Kidney (tissue), 14 donors: ENCODE data around the gene ATG16L2. TPM values are rescaled to one million over a fixed set of nuclear protein-coding genes. Genes with fewer than 3 reads are reported as not detected.

Source experiments
- DNase-seq, 5 donors: peaks; one replicate each; pipeline ENCODE4 v3.0.0-alpha.2; 2013 to 2020
- FAIRE-seq: peaks from 2 replicates; lab custom pipeline; 2012; peaks lifted over from hg19 to GRCh38; lab: Jason Lieb, UNC
- H3K27ac ChIP-seq, 2 donors: one replicate each; pipeline ENCODE4 v1.7.0; 2013; ENCODE audit warnings: low read depth in 2 of 2, low read length in 2 of 2, inconsistent platforms in 1 of 2
- H3K27me3 ChIP-seq: one replicate; pipeline ENCODE4 v1.7.1; 2013; ENCODE audit warnings: low read length, inconsistent platforms; ENCODE audit not compliant: control insufficient read depth, insufficient read depth
- H3K36me3 ChIP-seq, 3 donors: one replicate each; pipeline versions ENCODE4 v1.7.0 to v1.7.1; 2013; ENCODE audit warnings: low read length in 3 of 3, control low read depth in 1 of 3, inconsistent platforms in 1 of 3; ENCODE audit not compliant: insufficient read depth in 3 of 3, control insufficient read depth in 2 of 3
- H3K4me1 ChIP-seq, 3 donors: one replicate each; pipeline versions ENCODE4 v1.7.0 to v1.7.1; 2013; ENCODE audit warnings: low read length in 3 of 3, inconsistent platforms in 1 of 3, low read depth in 1 of 3; ENCODE audit not compliant: control insufficient read depth in 2 of 3, insufficient read depth in 2 of 3
- H3K4me3 ChIP-seq, 3 donors: one replicate each; pipeline versions ENCODE4 v1.7.0 to v1.8.1; 2013; ENCODE audit warnings: low read length in 3 of 3, control low read depth in 1 of 3, inconsistent platforms in 1 of 3
- H3K9ac ChIP-seq, 3 donors: one replicate each; pipeline versions ENCODE4 v1.7.0 to v1.7.1; 2013; ENCODE audit warnings: low read length in 3 of 3, control low read depth in 1 of 3, inconsistent platforms in 1 of 3
- H3K9me3 ChIP-seq, 3 donors: one replicate each; pipeline versions ENCODE4 v1.7.0 to v1.7.1; 2013; ENCODE audit warnings: low read length in 3 of 3, control low read depth in 1 of 3, inconsistent platforms in 1 of 3; ENCODE audit not compliant: control insufficient read depth in 2 of 3, insufficient read depth in 1 of 3
- CTCF ChIP-seq: IDR thresholded peaks from 3 replicates; pipeline ENCODE4 v1.5.1; 2012; ENCODE audit warnings: mild to moderate bottlenecking, moderate library complexity, borderline replicate concordance; ENCODE audit not compliant: insufficient read depth; ENCODE audit errors: extremely low read depth
- intact Hi-C: fragments of 100-400 bp; cut with DNase I; formaldehyde crosslinking; loops from one replicate; pipeline ENCODE4 v1.11.1; 2022
- polyA plus RNA-seq: library from polyadenylated mRNA; stranded (reverse); fragments of 350-450 nt; fragmentation: Illumina TruSeq; extraction: RNeasy Lipid Tissue Mini Kit (QIAGEN cat#74804); gene quantifications from one replicate; pipeline ENCODE4 v1.2.3, GENCODE V29; 2014; ENCODE audit warnings: low read depth, low replicate concordance; ENCODE audit not compliant: insufficient read depth
- total RNA-seq: library from RNA; stranded (reverse); fragmentation: NEBNext Ultra II Directional; extraction: Animal tissue kit (Norgen Biotek cat#: 25700); gene quantifications from one replicate; pipeline ENCODE4 v1.2.1, GENCODE V29; 2021
- donor health status: control.
- donor health status: control.
- donor health status: control.
- donor health status: control.
- donor health status: control.
- donor health status: DM: yes; HTN: yes; CAD: no.
- donor health status: Normal renal cell carcinoma (clear cell type).

ATG16L2 gene
- total and polyA plus RNA-seq, 2 donors from 2014 or later, result 16.1 to 38.6 TPM

GRCh38 chr11:72823105-72823804 lies 9.0 kb downstream of the ATG16L2 start:
- intact Hi-C loops, result no loop called here
- no peaks in the 10 kb centered on the region for H3K9me3 ChIP-seq
- H3K4me3 ChIP-seq, result no peak overlapping the region
- TF ChIP-seq CTCF, result no peak
- H3K27me3 ChIP-seq, result no peaks in the 10 kb centered on the region
- peaks cover 0 to 6% (median 4%) of the 10 kb centered on the region in 3 donors for H3K36me3 ChIP-seq
- FAIRE-seq, result no peak
- no peak overlapping the region for H3K9ac ChIP-seq
- no peak for DNase-seq
- H3K27ac ChIP-seq, result no peak overlapping the region
- peaks cover 0 to 13% (median 0%) of the 10 kb centered on the region in 3 donors for H3K4me1 ChIP-seq

DNA sequence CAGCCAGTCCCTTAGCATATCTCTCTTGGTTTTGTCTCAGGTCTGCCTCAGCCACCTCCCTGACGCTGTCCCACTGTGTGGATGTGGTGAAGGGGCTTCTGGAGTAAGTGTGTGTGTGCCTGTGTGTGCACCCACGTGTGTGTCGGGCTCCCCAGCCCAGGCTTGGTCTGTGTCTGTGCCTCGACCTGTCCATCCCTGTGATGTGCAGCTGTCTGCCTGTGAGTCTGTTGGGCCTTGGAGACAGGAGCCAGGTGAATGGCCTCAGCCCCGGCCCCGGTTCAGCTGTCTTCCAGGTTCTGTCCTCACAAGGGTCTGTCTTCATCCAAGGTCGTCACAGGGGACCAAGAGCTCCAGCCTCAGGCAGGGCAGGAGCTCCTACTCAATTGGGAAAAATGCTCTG lies 9.8 kb downstream of the ATG16L2 start:
- Histone ChIP-seq H3K36me3 (peaks cover 0 to 3% (median 0%) of the 10 kb centered on the region in 3 donors), H3K9me3 (no peaks in the 10 kb centered on the region), H3K27ac (no peak overlapping the region), H3K4me3 (no peak overlapping the region), H3K27me3 (no peaks in the 10 kb centered on the region), H3K4me1 (peaks cover 0 to 13% (median 0%) of the 10 kb centered on the region in 3 donors), H3K9ac (no peak overlapping the region)
- TF ChIP-seq CTCF, result no peak
- no peak for DNase-seq
- no peak for FAIRE-seq
- intact Hi-C loops, result no loop called here

DNA sequence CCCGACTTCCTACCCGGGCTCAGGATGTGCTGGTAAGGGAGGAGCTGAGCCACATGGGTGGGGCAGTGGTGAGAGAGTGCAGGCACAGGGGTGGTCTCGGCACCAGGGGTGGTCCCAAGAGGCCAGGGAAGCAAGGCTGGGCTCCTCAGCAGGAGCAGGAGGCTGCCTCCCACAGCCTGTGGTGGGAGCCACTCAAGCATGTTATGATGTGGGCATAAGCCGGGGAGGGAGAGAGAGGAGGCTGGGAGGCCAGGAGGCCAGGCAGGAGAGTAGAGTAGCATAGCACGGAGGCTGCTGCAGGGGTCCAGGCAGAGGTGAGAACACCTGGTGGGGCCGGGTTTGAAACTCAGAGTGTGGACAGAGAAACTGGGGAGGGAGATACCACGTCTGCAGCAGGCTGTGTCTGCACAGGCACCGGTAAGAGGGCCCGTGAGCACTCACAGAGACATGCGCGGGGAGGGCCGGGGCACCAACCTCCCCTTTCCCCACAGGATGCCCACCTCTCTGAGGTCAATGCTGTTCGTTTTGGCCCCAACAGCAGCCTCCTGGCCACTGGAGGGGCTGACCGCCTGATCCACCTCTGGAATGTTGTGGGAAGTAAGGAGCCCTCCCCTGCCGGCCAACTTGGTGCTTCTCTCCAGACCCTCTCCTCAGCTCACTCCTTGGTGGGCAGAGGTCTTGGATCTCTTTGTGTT lies 10.7 kb downstream of the ATG16L2 start:
- no peaks in the 10 kb centered on the region for H3K9me3 ChIP-seq
- H3K36me3 ChIP-seq, result no peaks in the 10 kb centered on the region

More for the DNA sequence above, 10.7 kb downstream of the ATG16L2 start:
- TF ChIP-seq CTCF, result no peak
- no peak overlapping the region for H3K4me3 ChIP-seq
- H3K27me3 ChIP-seq, result no peaks in the 10 kb centered on the region
- intact Hi-C loops, result no loop called here
- H3K9ac ChIP-seq, result no peak overlapping the region
- peaks cover 0 to 13% (median 0%) of the 10 kb centered on the region in 3 donors for H3K4me1 ChIP-seq
- DNase-seq (no peak), FAIRE-seq (no peak)
- H3K27ac ChIP-seq, result no peak overlapping the region
